WTC11 (cell line): ENCODE measurements around the gene MESD. TPM values are rescaled to one million over a fixed set of nuclear protein-coding genes. Genes with fewer than 3 reads are reported as not detected.

ENCODE experiments used
- ATAC-seq: fragments of 200-7000 bp; cut with Tn5 transposase; 2 replicates; pipeline ENCODE4 v1.10.0; 2021; ENCODE audit warnings: mild to moderate bottlenecking, moderate library complexity
- CTCF ChIA-PET: fragments of 300-600 bp; sonication (Branson Sonifier 250); formaldehyde crosslinking; loops from one replicate; lab custom pipeline; 2021; ENCODE audit warnings: antibody characterized with exemption; lab: Charles Lee
- POLR2A ChIA-PET: fragments of 350-600 bp; sonication (Branson Sonifier 250); formaldehyde crosslinking; loops from one replicate; lab custom pipeline; 2021; ENCODE audit warnings: antibody characterized with exemption; lab: Charles Lee
- DNase-seq: peaks from one replicate; pipeline ENCODE4 v3.0.0; 2021; ENCODE audit warnings: low spot score
- H3K27ac Mint-ChIP-seq: 2 replicates; pipeline ENCODE4 v1.8.0; 2021; ENCODE audit warnings: mixed read lengths
- H3K27me3 Mint-ChIP-seq: 2 replicates; pipeline ENCODE4 v1.8.0; 2021; ENCODE audit warnings: low read depth, mild to moderate bottlenecking, moderate library complexity, mixed read lengths
- H3K36me3 Mint-ChIP-seq: 2 replicates; pipeline ENCODE4 v1.8.0; 2021; ENCODE audit warnings: mixed read lengths
- H3K4me1 Mint-ChIP-seq: 2 replicates; pipeline ENCODE4 v1.8.0; 2022; ENCODE audit warnings: mixed read lengths
- H3K4me3 Mint-ChIP-seq: 2 replicates; pipeline ENCODE4 v1.8.0; 2021; ENCODE audit warnings: mild to moderate bottlenecking, moderate library complexity, mixed read lengths
- H3K9me3 Mint-ChIP-seq: 2 replicates; pipeline ENCODE4 v1.8.0; 2021; ENCODE audit warnings: mixed read lengths
- ATF1 ChIP-seq: sonication (generic); formaldehyde crosslinking; IDR thresholded peaks from 2 replicates; pipeline ENCODE4 v1.8.1; 2023; ENCODE audit warnings: mild to moderate bottlenecking, moderate library complexity, missing genetic modification reagents
- ATF6 ChIP-seq: sonication (generic); formaldehyde crosslinking; IDR thresholded peaks from 2 replicates; pipeline ENCODE4 v1.8.1; 2023; ENCODE audit warnings: mild to moderate bottlenecking, missing genetic modification reagents
- FOXJ3 ChIP-seq: sonication (generic); formaldehyde crosslinking; IDR thresholded peaks from 2 replicates; pipeline ENCODE4 v1.9.0; 2021; ENCODE audit warnings: missing genetic modification reagents, mild to moderate bottlenecking, borderline replicate concordance
- FOXK1 ChIP-seq: sonication (generic); formaldehyde crosslinking; IDR thresholded peaks from 2 replicates; pipeline ENCODE4 v1.8.0; 2022; ENCODE audit warnings: mild to moderate bottlenecking, moderate library complexity, missing genetic modification reagents
- HMGA2 ChIP-seq: fragments of 250-450 bp; sonication (Bioruptor Pico); IDR thresholded peaks from 2 replicates; pipeline ENCODE4 v1.4.0; 2021; ENCODE audit warnings: mild to moderate bottlenecking, moderate library complexity
- MAX ChIP-seq: sonication (generic); formaldehyde crosslinking; IDR thresholded peaks from 2 replicates; pipeline ENCODE4 v1.8.0; 2022; ENCODE audit warnings: mild to moderate bottlenecking, missing genetic modification reagents
- MXD4 ChIP-seq: fragments of 250-450 bp; sonication (Bioruptor Pico); IDR thresholded peaks from 2 replicates; pipeline ENCODE4 v1.8.0; 2021; ENCODE audit warnings: mild to moderate bottlenecking, moderate library complexity, borderline replicate concordance
- NFATC4 ChIP-seq: fragments of 250-450 bp; sonication (Bioruptor Pico); IDR thresholded peaks from 2 replicates; pipeline ENCODE4 v1.9.0; 2021; ENCODE audit warnings: mild to moderate bottlenecking
- NR2C2 ChIP-seq: sonication (generic); formaldehyde crosslinking; IDR thresholded peaks from 2 replicates; pipeline ENCODE4 v1.8.0; 2022; ENCODE audit warnings: mild to moderate bottlenecking, missing genetic modification reagents
- SMAD3 ChIP-seq: sonication (generic); formaldehyde crosslinking; IDR thresholded peaks from 2 replicates; pipeline ENCODE4 v1.8.0; 2022; ENCODE audit warnings: missing genetic modification reagents, mild to moderate bottlenecking, borderline replicate concordance
- TP53 ChIP-seq: sonication (generic); formaldehyde crosslinking; IDR thresholded peaks from 2 replicates; pipeline ENCODE4 v1.8.1; 2023; ENCODE audit warnings: mild to moderate bottlenecking, missing genetic modification reagents
- USF1 ChIP-seq: sonication (generic); formaldehyde crosslinking; IDR thresholded peaks from 2 replicates; pipeline ENCODE4 v1.8.0; 2022; ENCODE audit warnings: mild to moderate bottlenecking, missing genetic modification reagents
- ZNF396 ChIP-seq: fragments of 250-450 bp; sonication (Bioruptor Pico); IDR thresholded peaks from 2 replicates; pipeline ENCODE4 v1.8.0; 2021; ENCODE audit warnings: mild to moderate bottlenecking, moderate library complexity, borderline replicate concordance
- ZNF512 ChIP-seq: sonication (generic); formaldehyde crosslinking; IDR thresholded peaks from 2 replicates; pipeline ENCODE4 v1.8.1; 2022; ENCODE audit warnings: missing genetic modification reagents, borderline replicate concordance
- total RNA-seq: library from RNA; stranded (reverse); gene quantifications from 3 replicates; pipeline ENCODE4 v1.2.3, GENCODE V29; 2021
- TF ChIP-seq, protein P1 (sequence below): sonication (generic); formaldehyde crosslinking; IDR thresholded peaks from 2 replicates; pipeline ENCODE4 v1.8.0; 2022; ENCODE audit warnings: mild to moderate bottlenecking, missing genetic modification reagents
- TF ChIP-seq, protein P2 (sequence below): sonication (generic); formaldehyde crosslinking; IDR thresholded peaks from 2 replicates; pipeline ENCODE4 v1.8.1; 2023; ENCODE audit warnings: mild to moderate bottlenecking, missing genetic modification reagents

The MESD gene
- total RNA-seq, 1 experiment from 2014 or later: 28.3 TPM

- TF ChIP-seq USF1 (CRISPR knock-in tag) (no peak), FOXK1 (CRISPR knock-in tag) (no peak), MAX (CRISPR knock-in tag) (no peak), SMAD3 (no peak), ATF6 (no peak)
- TF ChIP-seq, protein P1, sequence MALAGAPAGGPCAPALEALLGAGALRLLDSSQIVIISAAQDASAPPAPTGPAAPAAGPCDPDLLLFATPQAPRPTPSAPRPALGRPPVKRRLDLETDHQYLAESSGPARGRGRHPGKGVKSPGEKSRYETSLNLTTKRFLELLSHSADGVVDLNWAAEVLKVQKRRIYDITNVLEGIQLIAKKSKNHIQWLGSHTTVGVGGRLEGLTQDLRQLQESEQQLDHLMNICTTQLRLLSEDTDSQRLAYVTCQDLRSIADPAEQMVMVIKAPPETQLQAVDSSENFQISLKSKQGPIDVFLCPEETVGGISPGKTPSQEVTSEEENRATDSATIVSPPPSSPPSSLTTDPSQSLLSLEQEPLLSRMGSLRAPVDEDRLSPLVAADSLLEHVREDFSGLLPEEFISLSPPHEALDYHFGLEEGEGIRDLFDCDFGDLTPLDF (CRISPR knock-in tag): no peak
Observed at GRCh38 chr15:80940331-80940730, 49.3 kb downstream of the MESD start (continued).

- Mint-ChIP-seq H3K4me3 (no peak overlapping the region), H3K4me1 (peaks cover 7% of the 10 kb centered on the region), H3K9me3 (no peaks in the 10 kb centered on the region), H3K27ac (no peak overlapping the region)
- no peak for ATAC-seq
- no peak for TF ChIP-seq ZNF512 (CRISPR knock-in tag)
- no peak for TF ChIP-seq ATF1
- TF ChIP-seq, protein P2, sequence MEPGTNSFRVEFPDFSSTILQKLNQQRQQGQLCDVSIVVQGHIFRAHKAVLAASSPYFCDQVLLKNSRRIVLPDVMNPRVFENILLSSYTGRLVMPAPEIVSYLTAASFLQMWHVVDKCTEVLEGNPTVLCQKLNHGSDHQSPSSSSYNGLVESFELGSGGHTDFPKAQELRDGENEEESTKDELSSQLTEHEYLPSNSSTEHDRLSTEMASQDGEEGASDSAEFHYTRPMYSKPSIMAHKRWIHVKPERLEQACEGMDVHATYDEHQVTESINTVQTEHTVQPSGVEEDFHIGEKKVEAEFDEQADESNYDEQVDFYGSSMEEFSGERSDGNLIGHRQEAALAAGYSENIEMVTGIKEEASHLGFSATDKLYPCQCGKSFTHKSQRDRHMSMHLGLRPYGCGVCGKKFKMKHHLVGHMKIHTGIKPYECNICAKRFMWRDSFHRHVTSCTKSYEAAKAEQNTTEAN (CRISPR knock-in tag): no peak
- no peak for TF ChIP-seq ZNF396 (CRISPR knock-in tag)
- no peak for TF ChIP-seq FOXJ3 (CRISPR knock-in tag)
- TF ChIP-seq NFATC4: no peak
- no peak for TF ChIP-seq TP53
- TF ChIP-seq, all 79 proteins: peak for 0
- Mint-ChIP-seq H3K27me3 (no peaks in the 10 kb centered on the region), H3K36me3 (peaks cover 14% of the 10 kb centered on the region; the same call in 1 of the 2 replicates)
- no peak for DNase-seq
- POLR2A ChIA-PET: no interaction called here
- CTCF ChIA-PET: interaction anchor here (1.2 to 2.7 kb wide), 3 partner anchors 31 to 160 kb away, joined by 3 to 12 read pairs (median 5); partner anchors contain the start of gene CEMIP
Observed at GRCh38 chr15:80939216-80939615, 50.4 kb downstream of the MESD start.

DNA sequence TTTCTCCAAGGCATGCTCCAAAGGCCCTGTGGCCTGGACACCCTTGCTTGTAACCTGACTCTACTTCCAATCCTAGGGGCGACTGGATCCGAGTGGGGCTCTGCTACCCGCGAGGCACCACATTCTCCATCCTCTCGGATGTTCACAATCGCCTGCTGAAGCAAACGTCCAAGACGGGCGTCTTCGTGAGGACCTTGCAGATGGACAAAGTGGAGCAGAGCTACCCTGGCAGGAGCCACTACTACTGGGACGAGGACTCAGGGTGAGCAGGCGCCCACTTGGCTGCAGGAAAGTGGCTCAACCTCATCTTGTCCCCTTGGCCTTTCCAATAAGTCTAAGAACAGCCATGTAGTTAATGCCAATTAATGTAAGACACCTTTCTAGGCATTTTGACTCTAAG lies 51.9 kb downstream of the MESD start:
- no peak overlapping the region for H3K27ac Mint-ChIP-seq
- H3K36me3 Mint-ChIP-seq: peaks cover 14% of the 10 kb centered on the region; the same call in 1 of the 2 replicates

More for the DNA sequence above, 51.9 kb downstream of the MESD start:
- ATAC-seq (no peak), DNase-seq (no peak)
- POLR2A ChIA-PET: no interaction called here
- TF ChIP-seq MXD4 (no peak), NFATC4 (no peak), HMGA2 (no peak), NR2C2 (CRISPR knock-in tag) (no peak)
- H3K27me3 Mint-ChIP-seq: no peaks in the 10 kb centered on the region
- CTCF ChIA-PET: interaction anchor here (1.1 kb wide), 1 partner anchor 161 kb away, joined by 4 read pairs; no protein-coding TSS in a partner anchor
- H3K9me3 Mint-ChIP-seq: no peaks in the 10 kb centered on the region
- no peak overlapping the region for H3K4me3 Mint-ChIP-seq
- H3K4me1 Mint-ChIP-seq: peaks cover 7% of the 10 kb centered on the region
